ENCODE results near the gene DYNLT2. TPM values are rescaled to one million over a fixed set of nuclear protein-coding genes. Genes with fewer than 3 reads are reported as not detected.

The DYNLT2 gene
- total and polyA plus RNA-seq, 2 of the 13 experiments (the other 11 are each of a cell fraction or from before 2014, with no cell fraction given): 2.1 to 4.3 TPM

DNA sequence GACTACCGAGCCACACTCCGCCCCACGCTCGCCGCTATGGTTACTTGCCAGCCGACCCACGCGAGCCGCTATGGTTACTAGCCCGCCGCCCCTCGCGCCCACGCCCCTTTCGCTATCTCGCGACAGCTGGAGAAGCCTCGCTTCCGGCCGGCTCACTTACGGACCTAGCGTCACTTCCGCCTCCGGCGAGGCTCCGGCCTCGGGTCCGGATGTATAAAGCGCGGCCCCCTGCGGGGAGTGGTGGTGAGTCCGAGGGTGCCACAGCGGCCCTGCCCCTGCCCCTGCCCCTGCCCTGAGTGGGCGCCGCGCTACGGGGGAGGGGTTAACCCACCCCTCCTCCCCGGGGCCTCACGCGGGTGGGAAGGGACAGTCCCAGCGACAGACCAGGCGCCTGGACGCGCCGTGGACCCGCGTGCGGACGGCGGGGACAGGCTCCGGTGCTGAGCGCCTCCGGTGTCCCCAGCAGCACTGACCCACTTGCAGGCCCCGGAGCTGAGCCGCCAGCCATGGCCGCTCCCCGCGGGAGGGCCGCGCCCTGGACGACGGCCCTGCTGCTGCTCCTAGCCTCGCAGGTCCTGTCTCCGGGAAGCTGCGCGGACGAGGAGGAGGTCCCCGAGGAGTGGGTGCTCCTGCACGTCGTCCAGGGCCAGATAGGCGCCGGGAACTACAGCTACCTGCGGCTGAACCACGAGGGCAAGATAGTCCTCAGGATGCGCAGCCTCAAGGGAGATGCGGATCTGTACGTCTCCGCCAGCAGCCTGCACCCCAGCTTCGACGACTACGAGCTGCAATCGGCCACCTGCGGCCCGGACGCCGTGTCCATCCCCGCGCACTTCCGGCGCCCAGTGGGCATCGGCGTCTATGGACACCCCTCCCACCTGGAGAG is 49.2 kb downstream of the DYNLT2 start, which contains the start of the genes C6orf120 and WDR27 (continued):
- TF ChIP-seq YEATS2 (CRISPR knock-in tag; IDR thresholded peaks at IDR 0.05; ENCODE audit: borderline replicate concordance) (peak; percentile 99), ZSCAN22 (CRISPR knock-in tag; IDR thresholded peaks at IDR 0.05) (no peak), ZNF552 (CRISPR knock-in tag; IDR thresholded peaks at IDR 0.05; ENCODE audit: borderline replicate concordance) (peak; percentile 92), ZFP36 (IDR thresholded peaks at IDR 0.05; ENCODE audit: borderline replicate concordance, low read depth, low read length, partially characterized antibody) (no peak), CEBPG (CRISPR knock-in tag; IDR thresholded peaks at IDR 0.05) (peak; percentile 41; the same call in 1 of the 2 replicates), WIZ (CRISPR knock-in tag; IDR thresholded peaks at IDR 0.05) (peak; percentile 86), ZNF7 (CRISPR knock-in tag; IDR thresholded peaks at IDR 0.05) (no peak)
- TF ChIP-seq, protein P1, sequence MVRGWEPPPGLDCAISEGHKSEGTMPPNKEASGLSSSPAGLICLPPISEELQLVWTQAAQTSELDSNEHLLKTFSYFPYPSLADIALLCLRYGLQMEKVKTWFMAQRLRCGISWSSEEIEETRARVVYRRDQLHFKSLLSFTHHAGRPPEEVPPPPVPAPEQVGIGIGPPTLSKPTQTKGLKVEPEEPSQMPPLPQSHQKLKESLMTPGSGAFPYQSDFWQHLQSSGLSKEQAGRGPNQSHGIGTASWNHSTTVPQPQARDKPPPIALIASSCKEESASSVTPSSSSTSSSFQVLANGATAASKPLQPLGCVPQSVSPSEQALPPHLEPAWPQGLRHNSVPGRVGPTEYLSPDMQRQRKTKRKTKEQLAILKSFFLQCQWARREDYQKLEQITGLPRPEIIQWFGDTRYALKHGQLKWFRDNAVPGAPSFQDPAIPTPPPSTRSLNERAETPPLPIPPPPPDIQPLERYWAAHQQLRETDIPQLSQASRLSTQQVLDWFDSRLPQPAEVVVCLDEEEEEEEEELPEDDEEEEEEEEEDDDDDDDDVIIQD (CRISPR knock-in tag; IDR thresholded peaks at IDR 0.05; ENCODE audit: low read depth): peak; percentile 76
- TF ChIP-seq, protein P2, sequence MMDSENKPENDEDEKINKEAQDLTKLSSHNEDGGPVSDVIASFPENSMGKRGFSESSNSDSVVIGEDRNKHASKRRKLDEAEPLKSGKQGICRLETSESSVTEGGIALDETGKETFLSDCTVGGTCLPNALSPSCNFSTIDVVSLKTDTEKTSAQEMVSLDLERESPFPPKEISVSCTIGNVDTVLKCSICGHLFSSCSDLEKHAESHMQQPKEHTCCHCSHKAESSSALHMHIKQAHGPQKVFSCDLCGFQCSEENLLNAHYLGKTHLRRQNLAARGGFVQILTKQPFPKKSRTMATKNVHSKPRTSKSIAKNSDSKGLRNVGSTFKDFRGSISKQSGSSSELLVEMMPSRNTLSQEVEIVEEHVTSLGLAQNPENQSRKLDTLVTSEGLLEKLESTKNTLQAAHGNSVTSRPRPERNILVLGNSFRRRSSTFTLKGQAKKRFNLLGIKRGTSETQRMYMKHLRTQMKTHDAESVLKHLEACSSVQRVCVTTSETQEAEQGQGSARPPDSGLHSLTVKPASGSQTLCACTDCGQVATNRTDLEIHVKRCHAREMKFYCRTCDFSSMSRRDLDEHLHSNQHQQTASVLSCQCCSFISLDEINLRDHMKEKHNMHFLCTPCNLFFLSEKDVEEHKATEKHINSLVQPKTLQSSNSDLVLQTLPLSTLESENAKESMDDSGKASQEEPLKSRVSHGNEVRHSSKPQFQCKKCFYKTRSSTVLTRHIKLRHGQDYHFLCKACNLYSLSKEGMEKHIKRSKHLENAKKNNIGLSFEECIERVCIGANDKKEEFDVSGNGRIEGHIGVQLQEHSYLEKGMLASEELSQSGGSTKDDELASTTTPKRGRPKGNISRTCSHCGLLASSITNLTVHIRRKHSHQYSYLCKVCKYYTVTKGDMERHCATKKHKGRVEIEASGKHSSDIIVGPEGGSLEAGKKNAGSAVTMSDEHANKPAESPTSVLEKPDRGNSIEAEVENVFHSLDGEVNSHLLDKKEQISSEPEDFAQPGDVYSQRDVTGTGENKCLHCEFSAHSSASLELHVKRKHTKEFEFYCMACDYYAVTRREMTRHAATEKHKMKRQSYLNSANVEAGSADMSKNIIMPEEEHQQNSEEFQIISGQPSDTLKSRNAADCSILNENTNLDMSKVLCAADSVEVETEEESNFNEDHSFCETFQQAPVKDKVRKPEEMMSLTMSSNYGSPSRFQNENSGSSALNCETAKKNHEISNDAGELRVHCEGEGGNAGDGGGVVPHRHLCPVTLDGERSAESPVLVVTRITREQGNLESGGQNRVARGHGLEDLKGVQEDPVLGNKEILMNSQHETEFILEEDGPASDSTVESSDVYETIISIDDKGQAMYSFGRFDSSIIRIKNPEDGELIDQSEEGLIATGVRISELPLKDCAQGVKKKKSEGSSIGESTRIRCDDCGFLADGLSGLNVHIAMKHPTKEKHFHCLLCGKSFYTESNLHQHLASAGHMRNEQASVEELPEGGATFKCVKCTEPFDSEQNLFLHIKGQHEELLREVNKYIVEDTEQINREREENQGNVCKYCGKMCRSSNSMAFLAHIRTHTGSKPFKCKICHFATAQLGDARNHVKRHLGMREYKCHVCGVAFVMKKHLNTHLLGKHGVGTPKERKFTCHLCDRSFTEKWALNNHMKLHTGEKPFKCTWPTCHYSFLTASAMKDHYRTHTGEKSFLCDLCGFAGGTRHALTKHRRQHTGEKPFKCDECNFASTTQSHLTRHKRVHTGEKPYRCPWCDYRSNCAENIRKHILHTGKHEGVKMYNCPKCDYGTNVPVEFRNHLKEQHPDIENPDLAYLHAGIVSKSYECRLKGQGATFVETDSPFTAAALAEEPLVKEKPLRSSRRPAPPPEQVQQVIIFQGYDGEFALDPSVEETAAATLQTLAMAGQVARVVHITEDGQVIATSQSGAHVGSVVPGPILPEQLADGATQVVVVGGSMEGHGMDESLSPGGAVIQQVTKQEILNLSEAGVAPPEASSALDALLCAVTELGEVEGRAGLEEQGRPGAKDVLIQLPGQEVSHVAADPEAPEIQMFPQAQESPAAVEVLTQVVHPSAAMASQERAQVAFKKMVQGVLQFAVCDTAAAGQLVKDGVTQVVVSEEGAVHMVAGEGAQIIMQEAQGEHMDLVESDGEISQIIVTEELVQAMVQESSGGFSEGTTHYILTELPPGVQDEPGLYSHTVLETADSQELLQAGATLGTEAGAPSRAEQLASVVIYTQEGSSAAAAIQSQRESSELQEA (CRISPR knock-in tag; IDR thresholded peaks at IDR 0.05; ENCODE audit: not compliant biosample characterization): peak; percentile 94
- TF ChIP-seq, protein P3, sequence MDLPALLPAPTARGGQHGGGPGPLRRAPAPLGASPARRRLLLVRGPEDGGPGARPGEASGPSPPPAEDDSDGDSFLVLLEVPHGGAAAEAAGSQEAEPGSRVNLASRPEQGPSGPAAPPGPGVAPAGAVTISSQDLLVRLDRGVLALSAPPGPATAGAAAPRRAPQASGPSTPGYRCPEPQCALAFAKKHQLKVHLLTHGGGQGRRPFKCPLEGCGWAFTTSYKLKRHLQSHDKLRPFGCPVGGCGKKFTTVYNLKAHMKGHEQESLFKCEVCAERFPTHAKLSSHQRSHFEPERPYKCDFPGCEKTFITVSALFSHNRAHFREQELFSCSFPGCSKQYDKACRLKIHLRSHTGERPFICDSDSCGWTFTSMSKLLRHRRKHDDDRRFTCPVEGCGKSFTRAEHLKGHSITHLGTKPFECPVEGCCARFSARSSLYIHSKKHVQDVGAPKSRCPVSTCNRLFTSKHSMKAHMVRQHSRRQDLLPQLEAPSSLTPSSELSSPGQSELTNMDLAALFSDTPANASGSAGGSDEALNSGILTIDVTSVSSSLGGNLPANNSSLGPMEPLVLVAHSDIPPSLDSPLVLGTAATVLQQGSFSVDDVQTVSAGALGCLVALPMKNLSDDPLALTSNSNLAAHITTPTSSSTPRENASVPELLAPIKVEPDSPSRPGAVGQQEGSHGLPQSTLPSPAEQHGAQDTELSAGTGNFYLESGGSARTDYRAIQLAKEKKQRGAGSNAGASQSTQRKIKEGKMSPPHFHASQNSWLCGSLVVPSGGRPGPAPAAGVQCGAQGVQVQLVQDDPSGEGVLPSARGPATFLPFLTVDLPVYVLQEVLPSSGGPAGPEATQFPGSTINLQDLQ (CRISPR knock-in tag; IDR thresholded peaks at IDR 0.05): peak; percentile 85; the same call in 1 of the 2 replicates
- TF ChIP-seq, protein P4, sequence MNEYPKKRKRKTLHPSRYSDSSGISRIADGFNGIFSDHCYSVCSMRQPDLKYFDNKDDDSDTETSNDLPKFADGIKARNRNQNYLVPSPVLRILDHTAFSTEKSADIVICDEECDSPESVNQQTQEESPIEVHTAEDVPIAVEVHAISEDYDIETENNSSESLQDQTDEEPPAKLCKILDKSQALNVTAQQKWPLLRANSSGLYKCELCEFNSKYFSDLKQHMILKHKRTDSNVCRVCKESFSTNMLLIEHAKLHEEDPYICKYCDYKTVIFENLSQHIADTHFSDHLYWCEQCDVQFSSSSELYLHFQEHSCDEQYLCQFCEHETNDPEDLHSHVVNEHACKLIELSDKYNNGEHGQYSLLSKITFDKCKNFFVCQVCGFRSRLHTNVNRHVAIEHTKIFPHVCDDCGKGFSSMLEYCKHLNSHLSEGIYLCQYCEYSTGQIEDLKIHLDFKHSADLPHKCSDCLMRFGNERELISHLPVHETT (CRISPR knock-in tag; conservative IDR thresholded peaks at IDR 0.05): peak; percentile 94
- TF ChIP-seq, protein P5, sequence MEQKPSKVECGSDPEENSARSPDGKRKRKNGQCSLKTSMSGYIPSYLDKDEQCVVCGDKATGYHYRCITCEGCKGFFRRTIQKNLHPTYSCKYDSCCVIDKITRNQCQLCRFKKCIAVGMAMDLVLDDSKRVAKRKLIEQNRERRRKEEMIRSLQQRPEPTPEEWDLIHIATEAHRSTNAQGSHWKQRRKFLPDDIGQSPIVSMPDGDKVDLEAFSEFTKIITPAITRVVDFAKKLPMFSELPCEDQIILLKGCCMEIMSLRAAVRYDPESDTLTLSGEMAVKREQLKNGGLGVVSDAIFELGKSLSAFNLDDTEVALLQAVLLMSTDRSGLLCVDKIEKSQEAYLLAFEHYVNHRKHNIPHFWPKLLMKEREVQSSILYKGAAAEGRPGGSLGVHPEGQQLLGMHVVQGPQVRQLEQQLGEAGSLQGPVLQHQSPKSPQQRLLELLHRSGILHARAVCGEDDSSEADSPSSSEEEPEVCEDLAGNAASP (CRISPR knock-in tag; IDR thresholded peaks at IDR 0.05; ENCODE audit: borderline replicate concordance): no peak; the same call in 1 of the 2 replicates

All from HepG2 (cell line).